GM13976 (cell line): ENCODE data around the gene PLEKHG4.

ENCODE experiments used
- DNase-seq: peaks from one replicate; pipeline ENCODE4 v3.0.0; 2012; ENCODE audit warnings: low spot score
- CTCF ChIP-seq: IDR thresholded peaks from 2 replicates; pipeline ENCODE4 v1.5.1; 2012; ENCODE audit warnings: borderline replicate concordance, mild to moderate bottlenecking; ENCODE audit not compliant: insufficient read depth; ENCODE audit errors: extremely low read depth, missing control alignments, control extremely low read depth
- in situ Hi-C: fragments of 300-500 bp; cut with MboI; formaldehyde crosslinking; loops from one replicate; pipeline ENCODE4 v1.12.0; 2022; ENCODE audit warnings: low sequenced_read_pairs, mixed read lengths, inconsistent platforms; ENCODE audit not compliant: unreplicated experiment

Gene PLEKHG4

GRCh38 chr16:67249178-67250044 lies 29.9 kb upstream of the PLEKHG4 start:
- no peak for TF ChIP-seq CTCF
- in situ Hi-C loops = loop anchor here (25.0 kb wide), 1 partner anchor 163 kb away; the partner anchor contains the start of gene ZDHHC1
- no peak for DNase-seq

DNA sequence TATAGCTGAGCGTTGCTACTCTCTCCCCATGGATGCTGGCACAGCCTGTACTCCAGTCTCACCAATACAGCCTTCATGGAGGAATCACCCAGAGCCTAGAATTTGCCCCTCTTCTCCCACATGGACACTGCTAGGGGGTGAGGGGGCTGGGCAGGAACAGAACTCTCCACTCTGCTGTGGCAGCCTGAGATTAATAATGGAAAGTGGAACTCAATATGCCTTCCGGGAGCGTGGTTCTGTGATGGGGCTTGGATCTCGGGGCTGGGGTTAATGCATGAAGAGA lies 29.3 kb upstream of the PLEKHG4 start:
- no peak for DNase-seq
- in situ Hi-C loops = loop anchor here (25.0 kb wide), 1 partner anchor 162 kb away; the partner anchor contains the start of gene ZDHHC1
- no peak for TF ChIP-seq CTCF

- DNase-seq = no peak
- TF ChIP-seq CTCF = no peak
- in situ Hi-C loops = loop anchor here (25.0 kb wide), 1 partner anchor 159 kb away; the partner anchor contains the start of gene ZDHHC1
Measured at GRCh38 chr16:67252609-67253497, 26.5 kb upstream of the PLEKHG4 start.

DNA sequence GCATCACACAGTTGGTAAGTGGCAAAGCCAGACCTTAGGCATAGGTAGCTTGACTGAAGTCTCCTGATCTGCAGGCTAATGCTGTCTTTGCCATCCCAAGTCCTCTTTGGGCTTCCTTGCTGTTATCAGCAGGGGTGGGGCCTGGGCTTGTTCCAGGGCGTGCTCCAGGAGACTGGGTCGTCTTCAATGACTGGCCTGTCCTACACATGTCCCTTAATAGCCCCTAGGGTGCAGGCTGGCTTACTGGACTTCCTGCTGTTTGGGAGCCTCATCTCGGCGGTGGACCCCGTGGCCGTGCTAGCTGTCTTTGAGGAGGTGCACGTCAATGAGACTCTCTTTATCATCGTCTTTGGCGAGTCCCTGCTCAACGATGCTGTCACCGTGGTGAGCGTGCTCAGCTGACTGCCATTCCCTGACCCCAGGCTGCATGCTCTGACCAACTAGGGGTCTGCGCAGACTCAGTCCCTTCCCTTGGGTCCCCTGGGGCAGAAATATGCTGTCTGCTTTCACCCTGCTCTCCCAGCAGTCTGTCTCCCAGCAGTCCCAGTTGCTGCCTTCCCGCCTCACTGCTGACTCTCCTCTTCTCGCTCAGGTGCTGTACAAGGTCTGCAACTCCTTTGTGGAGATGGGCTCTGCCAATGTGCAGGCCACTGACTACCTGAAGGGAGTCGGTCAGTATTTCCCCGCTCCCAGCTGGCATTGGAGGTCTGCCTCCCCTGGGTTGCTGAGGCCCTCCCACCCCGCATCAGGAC lies 24.4 kb upstream of the PLEKHG4 start:
- DNase-seq = no peak
- no peak for TF ChIP-seq CTCF
- in situ Hi-C loops = loop anchor here (25.0 kb wide), 1 partner anchor 157 kb away; the partner anchor contains the start of gene ZDHHC1

GRCh38 chr16:67255553-67256221 lies 23.6 kb upstream of the PLEKHG4 start:
- in situ Hi-C loops = loop anchor here (25.0 kb wide), 1 partner anchor 157 kb away; the partner anchor contains the start of gene ZDHHC1
- no peak for TF ChIP-seq CTCF
- no peak for DNase-seq
